Central memory CD8-positive, alpha-beta T cell (primary cell): ENCODE measurements around the gene CYP4F22.
"Not testable (repeated sequence)": the region's sequence is repeated elsewhere in the genome, so short reads cannot be mapped to it uniquely, and the experiment has no call there.

Experiments used
- ATAC-seq: fragments of 150-1000 bp; cut with Tn5 transposase; replicated peaks from 2 replicates; pipeline ENCODE4 v1.10.0; 2022; ENCODE audit warnings: mild to moderate bottlenecking, moderate FRiP score, moderate number of reproducible peaks; ENCODE audit not compliant: poor library complexity, severe bottlenecking; ENCODE audit errors: extremely low read depth
- DNase-seq, 2 donors: peaks; one replicate each; pipeline ENCODE4 v3.0.0; 2021; ENCODE audit warnings: low spot score in 2 of 2
- H3K27ac Mint-ChIP-seq: one replicate; pipeline ENCODE4 v1.8.0; 2022; ENCODE audit warnings: low read depth, mild to moderate bottlenecking, moderate library complexity, mixed read lengths
- H3K27me3 Mint-ChIP-seq: one replicate; pipeline ENCODE4 v1.8.0; 2022; ENCODE audit warnings: mixed read lengths
- H3K36me3 Mint-ChIP-seq: one replicate; pipeline ENCODE4 v1.8.0; 2022; ENCODE audit warnings: mild to moderate bottlenecking, moderate library complexity, mixed read lengths; ENCODE audit not compliant: insufficient read depth
- H3K4me1 Mint-ChIP-seq: one replicate; pipeline ENCODE4 v1.8.0; 2022; ENCODE audit warnings: mixed read lengths
- H3K4me3 Mint-ChIP-seq: one replicate; pipeline ENCODE4 v1.8.0; 2022; ENCODE audit warnings: mild to moderate bottlenecking, moderate library complexity, mixed read lengths
- H3K9me3 Mint-ChIP-seq: one replicate; pipeline ENCODE4 v1.8.0; 2022; ENCODE audit warnings: mixed read lengths

Gene CYP4F22

DNA sequence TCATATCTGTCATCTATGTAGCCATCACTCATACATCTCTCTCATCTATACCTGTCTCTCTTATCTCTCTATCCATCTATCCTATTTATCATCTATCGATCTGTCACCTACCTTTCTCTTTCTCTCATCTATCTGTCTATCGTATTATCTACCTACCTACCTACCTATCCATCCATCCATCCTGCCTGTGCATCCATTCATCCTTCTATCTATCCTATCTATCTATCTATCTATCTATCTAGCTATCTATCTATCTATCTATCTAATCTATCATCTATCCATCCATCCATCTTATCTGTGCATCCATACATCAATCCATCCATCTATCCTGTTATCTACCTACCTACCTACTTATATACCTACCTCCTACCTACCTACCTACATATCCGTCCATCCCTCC, 62.1 kb downstream of the CYP4F22 start:
- Mint-ChIP-seq H3K27me3 (peaks cover 53% of the 10 kb centered on the region), H3K4me1 (peaks cover 4% of the 10 kb centered on the region), H3K4me3 (no peak overlapping the region), H3K27ac (no peak overlapping the region), H3K9me3 (no peaks in the 10 kb centered on the region), H3K36me3 (peaks cover 2% of the 10 kb centered on the region)
- DNase-seq (no peak), ATAC-seq (no peak)

- ATAC-seq (no peak), DNase-seq (no peak)
- H3K4me1 Mint-ChIP-seq: no peaks in the 10 kb centered on the region
- no peaks in the 10 kb centered on the region for H3K9me3 Mint-ChIP-seq
- peaks cover 38% of the 10 kb centered on the region for H3K27me3 Mint-ChIP-seq
- H3K27ac Mint-ChIP-seq: no peak overlapping the region
- H3K4me3 Mint-ChIP-seq: no peak overlapping the region
- no peaks in the 10 kb centered on the region for H3K36me3 Mint-ChIP-seq
Measured at GRCh38 chr19:15575406-15575805, 67.1 kb downstream of the CYP4F22 start.

DNA sequence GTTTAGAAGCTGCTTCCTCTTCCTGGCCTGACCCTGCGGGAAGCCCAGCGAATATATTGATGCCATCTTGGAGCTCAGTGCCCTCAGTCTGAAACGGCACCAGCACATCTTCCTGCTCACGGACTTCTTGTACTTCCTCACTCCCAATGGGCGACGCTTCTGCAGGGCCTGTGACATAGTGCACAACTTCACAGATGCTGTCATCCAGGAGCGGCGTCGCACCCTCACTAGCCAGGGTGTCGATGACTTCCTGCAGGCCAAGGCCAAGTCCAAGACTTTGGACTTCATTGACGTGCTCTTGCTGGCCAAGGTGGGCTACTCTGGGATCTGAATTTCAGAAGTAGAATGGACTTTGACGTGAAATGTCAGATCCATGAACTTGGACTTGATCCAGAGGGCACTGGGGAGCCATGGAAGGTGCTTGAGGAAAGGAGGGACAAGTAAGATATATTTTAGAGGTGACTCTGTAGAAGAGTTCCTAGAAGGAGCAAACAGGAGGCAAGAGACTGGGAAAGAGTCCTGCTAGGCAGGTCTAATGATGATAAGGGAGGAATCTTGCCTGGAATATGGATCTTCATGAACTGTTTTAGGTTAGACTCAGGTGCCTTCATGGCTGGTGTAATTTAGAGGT, 68.3 kb downstream of the CYP4F22 start:
- Mint-ChIP-seq H3K27me3 (peaks cover 39% of the 10 kb centered on the region), H3K9me3 (no peaks in the 10 kb centered on the region), H3K4me3 (no peak overlapping the region), H3K36me3 (no peaks in the 10 kb centered on the region), H3K27ac (no peak overlapping the region), H3K4me1 (no peaks in the 10 kb centered on the region)
- ATAC-seq (no peak), DNase-seq (no peak)

- no peaks in the 10 kb centered on the region for H3K9me3 Mint-ChIP-seq
- no peak overlapping the region for H3K4me3 Mint-ChIP-seq
- no peaks in the 10 kb centered on the region for H3K36me3 Mint-ChIP-seq
- H3K27me3 Mint-ChIP-seq: peaks cover 38% of the 10 kb centered on the region
- H3K27ac Mint-ChIP-seq: no peak overlapping the region
- no peak for ATAC-seq
- no peaks in the 10 kb centered on the region for H3K4me1 Mint-ChIP-seq
- no peak for DNase-seq
Measured at GRCh38 chr19:15577184-15577771, 69.0 kb downstream of the CYP4F22 start.

DNA sequence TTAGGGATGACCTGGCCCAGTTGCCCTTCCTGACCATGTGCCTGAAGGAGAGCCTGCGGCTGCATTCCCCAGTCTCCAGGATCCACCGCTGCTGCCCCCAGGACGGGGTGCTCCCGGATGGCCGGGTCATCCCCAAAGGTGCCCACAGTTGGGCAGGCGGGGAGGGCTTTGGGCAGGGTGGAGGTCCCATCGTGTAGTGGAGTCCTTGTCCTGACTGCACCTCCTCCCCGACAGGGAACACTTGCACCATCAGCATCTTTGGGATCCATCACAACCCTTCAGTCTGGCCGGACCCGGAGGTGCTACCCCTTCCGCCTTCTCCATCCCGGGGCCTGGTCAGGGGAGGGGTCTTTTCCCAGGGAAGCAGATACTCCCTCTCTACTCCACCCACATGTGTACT, 75.0 kb downstream of the CYP4F22 start:
- Mint-ChIP-seq H3K36me3 (no peaks in the 10 kb centered on the region), H3K27me3 (peaks cover 35% of the 10 kb centered on the region), H3K4me3 (no peak overlapping the region), H3K4me1 (no peaks in the 10 kb centered on the region), H3K9me3 (no peaks in the 10 kb centered on the region), H3K27ac (no peak overlapping the region)
- no peak for ATAC-seq
- DNase-seq: no peak

GRCh38 chr19:15584095-15584494, 75.8 kb downstream of the CYP4F22 start:
- Mint-ChIP-seq H3K4me3 (no peak overlapping the region), H3K36me3 (no peaks in the 10 kb centered on the region), H3K4me1 (no peaks in the 10 kb centered on the region), H3K9me3 (no peaks in the 10 kb centered on the region), H3K27me3 (peaks cover 39% of the 10 kb centered on the region), H3K27ac (no peak overlapping the region)
- DNase-seq (no peak), ATAC-seq (no peak)

- ATAC-seq (peak; percentile 73), DNase-seq (peak; percentile 65 to 77)
- Mint-ChIP-seq H3K27ac (no peak overlapping the region), H3K4me3 (no peak overlapping the region), H3K27me3 (peaks cover 39% of the 10 kb centered on the region), H3K9me3 (no peaks in the 10 kb centered on the region), H3K36me3 (no peaks in the 10 kb centered on the region), H3K4me1 (no peaks in the 10 kb centered on the region)
Measured at GRCh38 chr19:15584541-15585115, 76.3 kb downstream of the CYP4F22 start.

DNA sequence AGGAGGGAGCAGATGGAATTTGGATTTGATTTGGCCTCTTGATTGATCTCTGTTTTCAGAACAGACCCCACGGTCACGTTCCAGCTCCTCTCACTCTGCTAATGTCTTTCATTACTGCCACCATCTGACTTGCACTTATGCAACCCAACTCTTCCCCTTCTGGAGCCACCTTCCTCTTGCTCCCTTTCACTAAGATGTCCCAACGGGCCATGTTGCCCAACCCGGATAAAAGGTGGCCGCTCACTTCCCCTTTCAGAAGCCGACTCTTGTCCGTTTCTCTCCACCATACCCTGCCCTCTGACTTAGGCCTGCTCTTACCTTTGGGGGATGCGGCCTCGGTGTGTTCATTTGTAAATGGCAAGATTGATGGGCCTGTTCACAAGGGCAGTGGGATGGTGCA, 79.3 kb downstream of the CYP4F22 start:
- no peak overlapping the region for H3K4me3 Mint-ChIP-seq
- no peaks in the 10 kb centered on the region for H3K36me3 Mint-ChIP-seq
- H3K27ac Mint-ChIP-seq: no peak overlapping the region
- no peaks in the 10 kb centered on the region for H3K4me1 Mint-ChIP-seq
- H3K9me3 Mint-ChIP-seq: no peaks in the 10 kb centered on the region
- DNase-seq (no peak), ATAC-seq (no peak)
- peaks cover 46% of the 10 kb centered on the region for H3K27me3 Mint-ChIP-seq

- peaks cover 52% of the 10 kb centered on the region for H3K27me3 Mint-ChIP-seq
- no peaks in the 10 kb centered on the region for H3K36me3 Mint-ChIP-seq
- H3K4me3 Mint-ChIP-seq: no peak overlapping the region
- H3K27ac Mint-ChIP-seq: no peak overlapping the region
- no peak for ATAC-seq
- no peaks in the 10 kb centered on the region for H3K9me3 Mint-ChIP-seq
- H3K4me1 Mint-ChIP-seq: no peaks in the 10 kb centered on the region
- no peak for DNase-seq
Measured at GRCh38 chr19:15588265-15588664, 79.9 kb downstream of the CYP4F22 start.

- no peak for ATAC-seq
- H3K4me1 Mint-ChIP-seq: no peaks in the 10 kb centered on the region
- no peak overlapping the region for H3K27ac Mint-ChIP-seq
- DNase-seq: no peak
- H3K9me3 Mint-ChIP-seq: no peaks in the 10 kb centered on the region
- H3K36me3 Mint-ChIP-seq: no peaks in the 10 kb centered on the region
- H3K27me3 Mint-ChIP-seq: peaks cover 62% of the 10 kb centered on the region
- no peak overlapping the region for H3K4me3 Mint-ChIP-seq
Measured at GRCh38 chr19:15589760-15590451, 81.6 kb downstream of the CYP4F22 start.

DNA sequence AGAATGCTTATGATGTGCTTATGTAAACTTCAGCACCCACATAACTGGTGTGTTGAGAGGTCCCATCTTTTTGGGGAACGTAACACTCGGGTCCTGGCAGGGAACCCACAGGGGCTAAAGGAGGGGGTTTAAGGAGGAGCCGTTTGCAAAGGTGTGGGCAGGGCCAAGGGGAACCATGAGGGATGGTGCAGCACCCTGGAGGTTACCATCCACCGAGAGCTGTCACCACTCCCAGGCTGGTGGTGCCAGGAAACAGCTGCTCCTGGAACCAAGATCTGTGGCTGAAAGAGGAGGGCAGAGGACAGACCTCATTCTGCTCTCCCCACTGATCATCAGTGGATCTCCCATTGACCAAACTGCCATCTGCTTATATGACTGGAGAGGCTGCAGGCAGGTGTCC, 83.5 kb downstream of the CYP4F22 start:
- H3K27ac Mint-ChIP-seq: no peak overlapping the region
- H3K27me3 Mint-ChIP-seq: peaks cover 79% of the 10 kb centered on the region
- H3K4me3 Mint-ChIP-seq: no peak overlapping the region

DNA sequence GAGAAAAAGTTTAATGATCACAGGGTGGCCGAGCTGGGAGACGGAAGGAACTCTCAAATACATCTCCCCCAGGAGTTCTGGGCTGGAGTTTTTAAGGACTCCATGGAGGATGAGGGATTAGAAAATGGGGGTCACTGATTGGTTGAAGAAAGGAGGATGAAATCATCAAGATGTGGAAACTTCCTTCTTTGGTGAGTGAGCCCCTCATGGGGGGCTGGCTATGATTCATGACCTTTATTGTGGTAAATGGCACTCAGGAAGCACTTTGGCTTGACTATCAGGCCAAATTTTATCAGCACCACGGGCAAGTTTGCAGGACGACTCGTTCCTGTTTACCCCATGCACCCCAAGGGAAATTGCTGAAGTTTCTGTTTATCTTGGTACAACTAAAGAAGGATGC, 84.2 kb downstream of the CYP4F22 start:
- DNase-seq, ATAC-seq, H3K4me1 Mint-ChIP-seq, H3K36me3 Mint-ChIP-seq, H3K9me3 Mint-ChIP-seq, H3K4me3 Mint-ChIP-seq, H3K27ac Mint-ChIP-seq: not testable (repeated sequence)
- peaks cover 80% of the 10 kb centered on the region for H3K27me3 Mint-ChIP-seq

More for the DNA sequence above, 83.5 kb downstream of the CYP4F22 start:
- Mint-ChIP-seq H3K36me3 (no peaks in the 10 kb centered on the region), H3K9me3 (no peaks in the 10 kb centered on the region), H3K4me1 (no peaks in the 10 kb centered on the region)
- ATAC-seq (no peak), DNase-seq (no peak)

DNA sequence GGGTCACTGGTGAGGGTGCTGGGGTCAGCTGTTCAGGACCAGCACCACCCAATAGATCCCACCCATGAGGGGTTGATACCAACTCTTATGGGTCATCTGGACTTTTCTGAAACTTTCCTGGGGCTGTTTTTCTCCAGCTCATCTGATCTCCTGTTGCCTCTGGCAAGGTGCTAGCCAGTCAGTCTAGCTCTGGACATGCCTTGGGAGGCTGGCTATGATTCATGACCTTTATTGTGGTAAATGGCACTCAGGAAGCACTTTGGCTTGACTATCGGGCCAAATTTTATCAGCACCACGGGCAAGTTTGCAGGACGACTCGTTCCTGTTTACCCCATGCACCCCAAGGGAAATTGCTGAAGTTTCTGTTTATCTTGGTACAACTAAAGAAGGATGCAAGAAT, 85.4 kb downstream of the CYP4F22 start:
- H3K9me3 Mint-ChIP-seq, H3K4me1 Mint-ChIP-seq, H3K36me3 Mint-ChIP-seq, H3K27ac Mint-ChIP-seq, DNase-seq, ATAC-seq, H3K4me3 Mint-ChIP-seq: not testable (repeated sequence)
- H3K27me3 Mint-ChIP-seq: peaks cover 68% of the 10 kb centered on the region
